Adrenal gland (tissue), 12 donors: ENCODE results near the gene RBM47. TPM values are rescaled to one million over a fixed set of nuclear protein-coding genes. Genes with fewer than 3 reads are reported as not detected.
"Not testable (repeated sequence)": the region's sequence is repeated elsewhere in the genome, so short reads cannot be mapped to it uniquely, and the experiment has no call there.

Experiments used
- DNase-seq, 7 donors: peaks; one replicate each; pipeline ENCODE4 v3.0.0-alpha.2; 2019 to 2020
- H3K27ac ChIP-seq, 5 donors: fragments of 200-600 bp; sonication (generic) in 4 of 5; 1 replicate in 3 of 5; 2 replicates in 2 of 5; pipeline versions ENCODE4 v1.5.1 to v1.8.0; 2016 to 2020; ENCODE audit warnings: mild to moderate bottlenecking in 1 of 5
- H3K27me3 ChIP-seq: fragments of 200-600 bp; 2 replicates; pipeline ENCODE4 v1.8.0; 2021
- H3K36me3 ChIP-seq, 2 donors: fragments of 200-600 bp; replicated peaks in 1 of 2; 1 replicate in 1 of 2; 2 replicates in 1 of 2; pipeline versions ENCODE4 v1.5.1 to v1.8.0; 2018 to 2022
- H3K4me1 ChIP-seq, 2 donors: fragments of 200-600 bp; replicated peaks in 1 of 2; 1 replicate in 1 of 2; 2 replicates in 1 of 2; pipeline versions ENCODE4 v1.5.1 to v1.8.0; 2018 to 2021
- H3K4me3 ChIP-seq, 4 donors: fragments of 200-600 bp; sonication (generic) in 3 of 4; one replicate each; pipeline ENCODE4 v1.5.1; 2016 to 2018
- H3K9me3 ChIP-seq, 3 donors: fragments of 200-600 bp; sonication (generic) in 1 of 3; replicated peaks in 1 of 3; 1 replicate in 2 of 3; 2 replicates in 1 of 3; pipeline versions ENCODE4 v1.5.1 to v1.8.0; 2016 to 2021
- CTCF ChIP-seq, 6 experiments: fragments of 450-650 bp in 4 of 6; fragments of 200-600 bp in 2 of 6; sonication (generic) in 1 of 6; IDR thresholded peaks; 1 replicate in 5 of 6; 2 replicates in 1 of 6; pipeline versions ENCODE4 v1.5.1 to v1.8.0; 2016 to 2021; ENCODE audit warnings: antibody characterized with exemption in 6 of 6, mild to moderate bottlenecking in 2 of 6, moderate library complexity in 1 of 6
- POLR2A ChIP-seq, 2 donors: fragments of 450-650 bp; IDR thresholded peaks; one replicate each; pipeline ENCODE4 v1.6.1; 2017; ENCODE audit warnings: antibody characterized with exemption in 2 of 2, mild to moderate bottlenecking in 2 of 2, moderate library complexity in 1 of 2
- WGBS, 4 donors: extraction: QIAGEN DNeasy Blood & Tissue Kit in 2 of 4; methylation state at CpG; one replicate each; pipeline versions ENCODE4 v1.1.5 to v1.1.7; 2013 to 2017; 5-methylcytosine and 5-hydroxymethylcytosine counted together
- intact Hi-C, 2 donors: fragments of 100-400 bp; cut with DNase I; formaldehyde crosslinking; loops; one replicate each; pipeline versions ENCODE4 v1.14.1 to v1.15.0; 2022 to 2023
- polyA plus RNA-seq, 3 donors: library from polyadenylated mRNA; stranded (reverse); fragments of 200-250 nt in 2 of 3; fragments of 350-450 nt in 1 of 3; fragmentation: Illumina TruSeq in 1 of 3; extraction: RNeasy Lipid Tissue Mini Kit (QIAGEN cat#74804) in 1 of 3; gene quantifications; one replicate each; pipeline ENCODE4 v1.2.3, GENCODE V29; 2013 to 2014
- total RNA-seq, 9 donors: library from RNA; depleted of rRNA in 4 of 9; stranded (reverse); fragments of >200 nt in 4 of 9; fragments of 120-200 nt in 1 of 9; fragmentation: NEBNext Ultra II Directional in 1 of 9; extraction: Animal tissue kit (Norgen Biotek cat#: 25700) in 1 of 9; gene quantifications; one replicate each; pipeline versions ENCODE4 v1.1.0 to v1.2.4, GENCODE V29; 2013 to 2023
- donor health status: healthy with polysubstance abuse.
- donor health status: Bipolar disorder and iron deficiency.
- donor health status: DM: yes; HTN: yes; CAD: no.
- donor health status: DM: no; HTN: no; CAD: no.
- donor health status: DM: no; HTN: no; CAD: no.
- donor health status: DM: yes; HTN: yes; CAD: no.

The RBM47 gene
- total and polyA plus RNA-seq, 12 donors = 25.7 to 370 (median 155) TPM

- Histone ChIP-seq H3K4me1 (peaks cover 0 to 4% of the 10 kb centered on the region in 2 donors), H3K9me3 (no peaks in the 10 kb centered on the region), H3K27ac (no peak overlapping the region), H3K36me3 (peaks cover 0 to 36% of the 10 kb centered on the region in 2 donors), H3K4me3 (no peak overlapping the region), H3K27me3 (no peaks in the 10 kb centered on the region)
- intact Hi-C loops = no loop called here
- DNase-seq = no peak
- TF ChIP-seq POLR2A (IDR thresholded peaks at IDR 0.05) (no peak), CTCF (IDR thresholded peaks at IDR 0.05) (no peak)
- 95 to 99% (median 97%) methylated on average over 10 of the region's 10 CpGs for WGBS, 4 donors
Observed at GRCh38 chr4:40432504-40432903, 197.2 kb downstream of the RBM47 start.

GRCh38 chr4:40427871-40428270 is 201.8 kb downstream of the RBM47 start:
- Histone ChIP-seq H3K27ac (peak overlapping the region in 1 of 5 donors; percentile 5), H3K36me3 (peaks cover 0 to 27% of the 10 kb centered on the region in 2 donors)
- H3K27me3 ChIP-seq, intact Hi-C loops, H3K4me3 ChIP-seq, H3K9me3 ChIP-seq, H3K4me1 ChIP-seq, DNase-seq: not testable (repeated sequence)
- WGBS, 4 donors = 91 to 95% (median 93%) methylated on average over 4 of the region's 4 CpGs

DNA sequence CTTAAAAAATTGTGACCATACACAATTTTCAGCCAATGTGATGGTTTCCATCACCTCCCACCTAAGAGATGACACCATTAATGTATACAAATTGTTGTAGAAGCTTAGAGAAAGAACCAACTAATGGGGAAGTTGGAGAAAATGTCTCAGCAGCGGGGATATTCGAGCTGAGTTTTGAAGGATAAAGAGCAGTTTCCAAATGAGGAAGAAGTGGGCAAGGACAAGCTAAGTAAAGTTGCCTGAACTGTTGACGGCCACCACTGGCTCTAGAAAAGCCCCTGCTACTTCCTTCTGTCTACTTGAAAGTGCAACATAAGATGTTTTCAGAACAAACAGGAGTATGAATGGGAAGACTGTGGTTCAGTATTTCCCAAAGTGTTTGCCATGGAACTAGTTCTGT is 202.5 kb downstream of the RBM47 start:
- 66 to 73% (median 71%) methylated on average over 3 of the region's 3 CpGs for WGBS, 4 donors
- intact Hi-C loops = no loop called here
- no peaks in the 10 kb centered on the region for H3K4me1 ChIP-seq

GRCh38 chr4:40425799-40426574 is 203.7 kb downstream of the RBM47 start:
- peak in 1 of 7 donors; percentile 20 for DNase-seq
- no peaks in the 10 kb centered on the region for H3K27me3 ChIP-seq
- H3K9me3 ChIP-seq = no peaks in the 10 kb centered on the region
- intact Hi-C loops = no loop called here
- H3K36me3 ChIP-seq = peaks cover 0 to 21% of the 10 kb centered on the region in 2 donors
- 92 to 94% (median 93%) methylated on average over 24 of the region's 24 CpGs for WGBS, 4 donors
- TF ChIP-seq POLR2A (IDR thresholded peaks at IDR 0.05) (no peak), CTCF (IDR thresholded peaks at IDR 0.05) (no peak)
- H3K4me3 ChIP-seq = no peak overlapping the region
- no peak overlapping the region for H3K27ac ChIP-seq
- H3K4me1 ChIP-seq = no peaks in the 10 kb centered on the region

More for the DNA sequence above, 202.5 kb downstream of the RBM47 start:
- Histone ChIP-seq H3K27ac (peak overlapping the region in 1 of 5 donors; percentile 17), H3K4me3 (no peak overlapping the region), H3K9me3 (no peaks in the 10 kb centered on the region), H3K36me3 (peaks cover 0 to 25% of the 10 kb centered on the region in 2 donors), H3K27me3 (no peaks in the 10 kb centered on the region)
- TF ChIP-seq CTCF (IDR thresholded peaks at IDR 0.05) = no peak
- TF ChIP-seq POLR2A (IDR thresholded peaks at IDR 0.05) = no peak
- no peak for DNase-seq

DNA sequence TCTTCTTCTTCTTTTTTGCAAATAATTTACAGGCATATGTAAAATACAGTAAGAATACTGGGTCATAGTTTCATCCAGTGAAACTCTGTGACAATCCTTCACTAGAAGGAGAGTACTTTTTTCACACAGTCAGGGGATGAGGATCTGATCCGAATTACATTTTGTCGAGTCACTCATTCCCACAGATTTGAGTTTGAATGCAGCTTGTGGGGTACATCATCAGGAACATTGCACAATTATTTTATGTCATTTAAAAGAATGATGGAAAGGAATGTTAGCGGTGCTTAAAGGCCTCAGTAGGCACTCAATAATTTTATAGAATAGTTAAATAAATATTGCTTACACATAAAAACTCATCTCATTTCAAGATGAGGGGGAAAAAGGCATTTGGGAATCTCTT is 205.9 kb downstream of the RBM47 start:
- intact Hi-C loops = no loop called here
- TF ChIP-seq POLR2A (IDR thresholded peaks at IDR 0.05) (no peak), CTCF (IDR thresholded peaks at IDR 0.05) (no peak)
- no peaks in the 10 kb centered on the region for H3K9me3 ChIP-seq
- H3K4me1 ChIP-seq = no peaks in the 10 kb centered on the region
- 86 to 92% (median 90%) methylated on average over 3 of the region's 3 CpGs for WGBS, 4 donors
- H3K4me3 ChIP-seq = no peak overlapping the region
- H3K27ac ChIP-seq = no peak overlapping the region
- H3K27me3 ChIP-seq = no peaks in the 10 kb centered on the region
- H3K36me3 ChIP-seq = peaks cover 0 to 21% of the 10 kb centered on the region in 2 donors
- DNase-seq = no peak
